ENCODE results near the gene SMCR8.
"Not testable (repeated sequence)": the region's sequence is repeated elsewhere in the genome, so short reads cannot be mapped to it uniquely, and the experiment has no call there.

Gene SMCR8

DNA sequence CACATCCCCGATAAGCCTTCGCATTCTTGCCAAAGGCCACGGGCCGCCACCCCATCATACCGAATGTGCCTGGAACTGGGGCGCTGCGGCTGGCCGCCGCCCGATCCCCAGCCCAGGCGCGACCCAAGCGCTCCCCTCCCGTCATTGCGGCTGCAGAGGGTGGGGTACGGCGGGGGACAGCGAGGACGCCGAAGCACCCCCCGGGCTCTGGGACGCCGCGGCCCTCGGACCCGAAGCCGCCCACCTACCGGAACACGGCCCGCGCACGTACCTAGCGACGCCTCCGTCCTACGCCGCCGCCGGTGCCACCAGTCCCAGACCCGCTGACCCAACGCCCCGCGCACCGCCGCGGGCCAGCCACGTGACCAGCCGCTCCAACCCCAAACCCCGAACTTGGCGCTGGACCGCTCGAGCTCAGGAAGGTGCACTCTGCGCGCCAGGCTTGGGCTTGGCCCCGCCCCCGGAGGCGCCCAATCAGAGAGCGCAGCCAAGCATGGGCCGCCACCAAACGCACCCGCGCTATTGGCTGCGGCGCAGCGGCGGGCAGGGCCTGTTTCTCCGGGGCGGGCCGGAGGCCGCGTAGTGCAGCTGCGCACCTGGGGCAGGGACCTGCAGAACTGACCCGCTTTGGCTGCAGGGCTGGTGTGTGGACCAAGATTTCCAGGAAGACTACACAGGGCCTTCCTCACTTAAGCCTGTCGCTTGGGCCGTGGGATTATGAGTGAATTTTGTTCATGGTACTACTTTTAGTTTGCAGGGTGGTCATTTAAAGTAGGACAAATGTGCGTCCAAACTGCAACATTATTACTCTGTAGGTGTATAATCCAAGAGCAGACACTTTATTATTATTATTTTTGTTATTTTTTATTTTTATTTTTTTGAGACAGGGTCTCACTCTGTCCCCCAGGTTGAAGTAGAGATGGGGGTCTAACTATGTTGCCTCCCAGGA lies 48.3 kb downstream of the SMCR8 start, which contains the start of gene SHMT1:
Gene SHMT1, minus strand, starts transcription at position 450 of the 949 bp plus-strand sequence. CDS start 7,569 bp downstream, outside the sequence.
- FAIRE-seq = peak; percentile 20

DNA sequence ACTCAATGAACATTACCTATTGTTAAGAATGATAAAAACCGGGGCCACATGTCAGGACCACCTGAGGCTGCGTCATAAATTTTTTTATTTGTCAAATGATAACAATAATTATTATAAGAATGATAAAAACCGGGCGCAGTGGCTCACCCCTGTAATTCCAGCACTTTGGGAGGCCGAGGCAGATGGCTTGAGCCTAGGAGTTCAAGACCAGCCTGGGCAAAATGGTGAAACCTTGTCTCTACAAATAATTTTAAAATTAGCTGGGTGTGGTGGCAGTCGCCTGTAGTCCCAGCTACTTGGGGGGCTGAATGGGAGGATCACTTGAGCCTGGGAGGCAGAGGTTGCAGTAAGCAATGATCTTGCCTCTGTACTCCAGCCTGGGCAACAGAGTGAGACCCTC lies 49.1 kb downstream of the SMCR8 start:
- FAIRE-seq = no peak

DNA sequence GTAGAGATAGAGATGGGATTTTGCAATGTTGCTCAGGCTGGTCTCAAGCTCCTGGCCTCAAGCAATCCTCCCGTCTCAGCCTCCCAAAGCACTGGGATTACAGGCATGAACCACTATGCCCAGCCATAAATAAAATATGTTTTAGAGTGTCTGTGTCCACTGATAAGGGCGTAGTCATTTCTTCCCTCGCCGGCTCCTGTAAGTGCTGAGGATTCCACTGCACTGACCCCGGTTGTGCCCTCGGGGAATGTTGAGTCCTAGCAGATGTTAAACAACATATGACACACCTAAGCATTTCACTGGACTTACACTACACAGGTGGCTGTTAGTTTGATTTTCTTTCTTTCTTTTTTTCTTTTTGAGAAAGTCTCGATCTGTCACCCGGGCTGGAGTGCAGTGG lies 53.9 kb downstream of the SMCR8 start:
- FAIRE-seq = no peak

- no peak for FAIRE-seq
Observed at GRCh38 chr17:18370761-18371160, 55.7 kb downstream of the SMCR8 start.

DNA sequence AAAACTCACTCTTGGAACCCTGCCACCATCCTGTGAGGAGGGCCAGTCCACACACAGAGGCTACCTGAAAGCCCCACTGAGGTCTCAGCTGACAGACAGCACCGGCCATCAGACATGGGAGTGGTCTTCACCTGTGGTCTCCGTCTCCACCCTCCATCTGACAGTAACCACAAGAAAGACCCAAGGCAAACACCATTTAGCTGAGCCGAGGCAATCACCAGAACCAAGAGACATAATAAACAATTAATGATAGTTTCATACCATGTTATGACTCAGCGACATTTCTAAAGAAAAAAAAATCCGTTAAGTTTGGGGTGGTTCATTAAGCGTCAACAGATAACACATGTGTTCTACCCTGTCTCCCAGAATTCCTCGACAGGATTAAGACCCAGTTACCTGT lies 56.4 kb downstream of the SMCR8 start:
- FAIRE-seq = no peak

DNA sequence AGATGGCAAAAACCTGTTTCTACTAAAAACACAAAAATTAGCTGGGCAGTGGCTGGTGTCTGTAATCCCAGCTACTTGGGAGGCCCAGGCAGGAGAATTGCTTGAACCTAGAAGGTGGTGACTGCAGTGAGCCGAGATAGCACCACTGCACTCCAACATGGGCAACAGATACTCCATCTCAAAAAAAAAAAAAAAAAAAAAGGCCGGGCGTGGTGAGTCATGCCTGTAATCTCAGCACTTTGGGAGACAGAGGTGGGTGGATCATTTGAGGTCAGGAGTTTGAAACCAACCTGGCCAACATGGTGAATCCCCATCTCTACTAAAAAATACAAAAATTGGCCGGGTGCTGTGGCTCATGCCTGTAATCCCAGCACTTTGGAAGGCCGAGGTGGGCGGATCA lies 58.1 kb downstream of the SMCR8 start:
- FAIRE-seq = not testable (repeated sequence)

DNA sequence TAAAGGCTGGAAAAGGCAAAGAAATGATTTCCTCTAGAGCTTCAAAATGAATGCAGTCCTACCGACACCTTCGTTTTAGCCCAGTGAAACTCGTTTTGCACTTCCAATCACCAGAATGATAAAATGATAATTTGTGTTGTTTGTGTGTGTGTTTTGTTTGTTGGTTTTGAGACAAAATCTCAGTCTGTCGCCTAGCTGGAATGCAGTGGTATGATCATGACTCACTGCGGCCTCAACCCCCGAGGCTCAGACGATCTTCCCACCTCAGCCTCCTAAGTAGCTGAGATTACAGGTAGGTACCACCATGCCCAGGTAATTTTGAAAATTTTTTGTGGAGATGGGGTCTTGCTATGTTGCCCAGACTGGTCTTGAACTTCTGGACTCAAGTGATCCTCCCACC lies 59.1 kb downstream of the SMCR8 start:
- no peak for FAIRE-seq

All from TTC549 (cell line).